ENCODE measurements around the gene OR4E1.
"Not testable (repeated sequence)": the region's sequence is repeated elsewhere in the genome, so short reads cannot be mapped to it uniquely, and the experiment has no call there.

The OR4E1 gene

DNA sequence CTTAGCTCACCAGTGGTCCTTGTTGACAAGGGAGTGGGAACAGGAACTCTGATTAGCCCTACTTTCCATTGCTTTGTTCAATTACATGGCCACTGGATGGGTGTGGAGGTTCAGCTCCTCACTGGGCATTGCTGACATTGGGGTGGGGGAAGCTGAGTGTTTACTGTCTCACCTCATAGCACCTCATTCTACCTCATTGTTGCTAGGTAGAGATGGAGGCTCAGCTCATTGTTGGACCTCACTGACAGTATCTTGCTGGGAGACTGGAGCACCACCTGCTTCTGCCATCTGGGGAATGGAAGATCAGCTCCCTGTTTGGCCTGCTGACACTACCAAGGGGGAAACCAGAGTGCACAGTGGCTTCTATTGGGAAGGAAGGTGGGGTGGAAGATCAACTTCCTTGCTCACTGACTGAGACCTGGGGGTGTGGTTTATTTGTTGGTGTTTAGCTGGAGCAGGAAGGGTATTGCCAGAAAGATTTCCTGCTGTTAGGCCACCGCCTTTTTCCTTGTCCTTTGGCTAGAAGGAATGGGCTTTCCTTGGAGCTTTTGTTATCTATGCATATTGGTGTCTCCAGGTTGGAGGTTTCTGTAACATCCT is 21.3 kb downstream of the OR4E1 start:
- DNase-seq = no peak

DNA sequence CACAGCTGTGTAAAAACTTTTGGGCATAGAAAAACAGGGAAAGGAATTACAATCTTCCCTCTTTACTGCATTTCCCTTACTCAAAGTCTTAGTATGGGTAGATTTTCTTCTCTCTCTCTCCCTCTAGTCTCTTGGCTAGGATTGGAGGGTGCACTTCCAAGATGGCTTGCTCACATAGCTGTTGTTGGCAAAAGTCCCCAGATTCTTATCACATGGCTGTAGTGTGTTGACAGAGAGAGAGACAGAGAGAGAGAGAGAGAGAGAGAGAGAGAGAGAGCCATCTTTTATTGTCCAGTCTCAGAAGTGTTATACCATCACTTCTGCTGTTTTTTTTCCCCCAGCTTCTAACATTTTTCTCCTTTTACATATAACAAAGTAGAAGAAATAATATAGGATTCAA is 26.2 kb downstream of the OR4E1 start:
- no peak for DNase-seq

DNA sequence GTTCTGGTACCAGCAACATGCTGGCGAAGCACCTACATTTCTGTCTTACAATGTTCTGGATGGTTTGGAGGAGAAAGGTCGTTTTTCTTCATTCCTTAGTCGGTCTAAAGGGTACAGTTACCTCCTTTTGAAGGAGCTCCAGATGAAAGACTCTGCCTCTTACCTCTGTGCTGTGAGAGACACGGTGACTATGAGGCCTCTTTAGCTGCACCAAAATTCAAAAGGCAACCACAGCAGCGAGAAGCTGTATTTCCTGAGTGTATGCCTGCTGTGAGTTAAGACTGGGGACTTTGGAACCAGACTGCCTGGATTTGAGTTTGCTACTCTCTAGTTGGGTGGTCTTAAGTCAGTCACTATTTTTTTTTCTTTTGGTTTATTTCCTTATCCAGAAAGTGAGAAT is 30.2 kb downstream of the OR4E1 start:
- DNase-seq = no peak

DNA sequence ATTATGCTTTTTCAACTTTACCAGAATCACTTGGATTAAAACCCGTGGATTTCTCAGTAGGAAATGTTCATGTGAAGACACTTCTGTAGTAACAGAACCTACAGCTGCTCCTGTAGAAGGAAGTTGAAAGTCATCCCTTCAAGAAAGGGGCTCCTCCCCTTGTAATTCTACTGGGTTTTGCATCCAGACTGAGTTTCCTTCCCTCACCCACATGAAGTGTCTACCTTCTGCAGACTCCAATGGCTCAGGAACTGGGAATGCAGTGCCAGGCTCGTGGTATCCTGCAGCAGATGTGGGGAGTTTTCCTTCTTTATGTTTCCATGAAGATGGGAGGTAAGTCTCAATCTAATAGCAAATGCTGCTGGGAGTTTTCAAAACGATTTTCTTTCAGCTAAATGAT is 30.9 kb downstream of the OR4E1 start:
- no peak for DNase-seq

DNA sequence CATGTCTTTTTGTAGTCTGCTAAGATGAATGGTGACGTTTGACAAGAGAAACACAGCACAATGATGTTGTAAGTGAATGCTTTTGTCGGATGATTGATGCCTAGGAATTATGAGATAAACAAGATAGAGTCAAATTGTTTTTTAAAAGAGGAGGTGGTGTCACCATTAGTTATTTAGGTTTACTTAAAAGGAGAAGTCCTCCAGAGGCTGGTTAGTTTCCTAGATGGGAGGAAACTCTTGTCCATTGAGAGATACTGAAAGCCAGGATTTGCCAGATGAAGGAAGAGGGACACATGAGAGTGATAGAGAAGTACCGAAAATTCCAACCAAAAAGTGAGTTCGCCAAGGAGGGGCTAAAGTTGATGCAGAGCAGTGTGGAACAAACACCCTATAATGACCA is 38.8 kb downstream of the OR4E1 start, which contains the start of gene OR10G2:
Gene OR10G2, minus strand, starts transcription at position 101 of the 400 bp plus-strand sequence. Its CDS starts 98 bp downstream, at position 3.
- DNase-seq = no peak

GRCh38 chr14:21631084-21631483 is 42.5 kb downstream of the OR4E1 start:
- DNase-seq = no peak

GRCh38 chr14:21630503-21630902 is 43.1 kb downstream of the OR4E1 start:
- DNase-seq = not testable (repeated sequence)

DNA sequence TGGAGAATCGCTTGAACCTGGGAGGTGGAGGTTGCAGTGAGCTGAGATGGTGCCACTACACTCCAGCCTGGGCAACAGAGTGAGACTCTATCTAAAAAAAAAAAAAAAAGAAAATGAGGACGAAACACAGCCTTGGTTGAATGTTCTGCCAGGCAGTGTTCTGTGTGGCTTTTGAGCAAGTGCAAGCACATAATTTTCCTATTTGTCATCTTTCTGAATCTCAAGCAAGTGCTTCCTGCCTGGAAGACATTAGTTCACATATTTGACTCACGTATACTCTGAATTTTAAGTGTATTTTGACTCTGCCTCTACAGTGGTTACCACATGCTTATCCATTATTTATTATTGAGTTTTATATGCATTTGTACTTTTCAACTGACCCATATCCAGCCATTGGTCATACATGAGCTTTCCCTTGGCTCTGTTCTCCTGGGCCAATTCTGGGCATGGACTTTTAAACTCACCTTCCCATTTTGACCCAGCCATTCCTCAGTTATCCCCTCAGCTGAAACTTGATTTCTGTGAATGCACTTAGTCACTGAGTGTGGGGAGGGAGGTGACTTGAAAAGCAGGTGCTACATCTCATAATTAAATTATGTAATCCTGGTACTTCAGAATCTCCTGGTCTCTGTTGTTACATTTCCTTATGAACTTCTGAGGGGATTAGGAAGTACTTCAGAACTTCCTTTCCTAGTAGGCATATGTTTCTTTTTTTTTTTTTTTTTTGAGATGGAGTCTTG is 47.0 kb downstream of the OR4E1 start:
- no peak for DNase-seq
